H1 (cell line): ENCODE results near the gene CENPF. TPM values are rescaled to one million over a fixed set of nuclear protein-coding genes. Genes with fewer than 3 reads are reported as not detected.

Source experiments
- CTCF ChIA-PET: fragments of 300-600 bp; sonication (Branson Sonifier 250); formaldehyde crosslinking; loops from one replicate; lab custom pipeline; 2021; ENCODE audit not compliant: partially characterized antibody; lab: Charles Lee
- POLR2A ChIA-PET: fragments of 300-600 bp; sonication (Branson Sonifier 250); formaldehyde crosslinking; loops from one replicate; lab custom pipeline; 2021; ENCODE audit warnings: inconsistent platforms; ENCODE audit not compliant: partially characterized antibody; lab: Charles Lee
- DNase-seq, 2 experiments: peaks; one replicate each; pipeline versions ENCODE4 v3.0.0 to v3.0.0-alpha.2; 2010 to 2022; ENCODE audit warnings: low spot score in 2 of 2, low read depth in 1 of 2, mixed read lengths in 1 of 2
- FAIRE-seq: peaks from 2 replicates; lab custom pipeline; 2011; peaks lifted over from hg19 to GRCh38; lab: Jason Lieb, UNC
- H2AFZ ChIP-seq: 2 replicates; pipeline ENCODE4 v1.8.1; 2012; ENCODE audit warnings: low read length, inconsistent platforms
- H2AK5ac ChIP-seq: 2 replicates; pipeline ENCODE4 v1.6.1; 2013; ENCODE audit warnings: low read depth, low read length
- H2BK120ac ChIP-seq: replicated peaks from 2 replicates; pipeline ENCODE3; 2013; ENCODE audit warnings: low read depth, low read length, inconsistent platforms
- H2BK12ac ChIP-seq: 2 replicates; pipeline ENCODE4 v1.6.1; 2013; ENCODE audit warnings: low read depth, low read length
- H2BK15ac ChIP-seq: 2 replicates; pipeline ENCODE4 v1.6.1; 2013; ENCODE audit warnings: low read length
- H2BK20ac ChIP-seq: 2 replicates; pipeline ENCODE4 v1.6.1; 2013; ENCODE audit warnings: low read length
- H2BK5ac ChIP-seq: 2 replicates; pipeline ENCODE4 v1.6.1; 2013; ENCODE audit warnings: low read depth, low read length
- H3K14ac ChIP-seq: 2 replicates; pipeline ENCODE4 v1.6.1; 2013; ENCODE audit warnings: inconsistent platforms; ENCODE audit not compliant: insufficient read length
- H3K18ac ChIP-seq: 2 replicates; pipeline ENCODE4 v1.6.1; 2013; ENCODE audit warnings: low read length; ENCODE audit errors: extremely low read depth
- H3K23ac ChIP-seq: 2 replicates; pipeline ENCODE4 v1.6.1; 2013; ENCODE audit warnings: inconsistent platforms; ENCODE audit not compliant: insufficient read length
- H3K23me2 ChIP-seq: 2 replicates; pipeline ENCODE4 v1.6.1; 2013; ENCODE audit warnings: low read depth, low read length
- H3K27ac ChIP-seq: 2 replicates; pipeline ENCODE4 v1.6.1; 2011; ENCODE audit warnings: low read depth, low read length, inconsistent platforms
- H3K27me3 ChIP-seq, 4 experiments: replicated peaks in 1 of 4; 1 replicate in 1 of 4; 2 replicates in 3 of 4; pipeline versions ENCODE4 v1.6.1 to v1.8.1; 2011 to 2013; ENCODE audit warnings: low read length in 3 of 4, mild to moderate bottlenecking in 3 of 4, inconsistent platforms in 2 of 4, mixed read lengths in 2 of 4, moderate library complexity in 1 of 4; ENCODE audit not compliant: control insufficient read depth in 3 of 4, insufficient read depth in 3 of 4; ENCODE audit errors: extremely low read depth in 1 of 4
- H3K36me3 ChIP-seq, 4 experiments: 2 replicates each; pipeline versions ENCODE4 v1.6.1 to v1.8.1; 2011 to 2013; ENCODE audit warnings: mild to moderate bottlenecking in 4 of 4, low read length in 3 of 4, moderate library complexity in 2 of 4, control low read depth in 1 of 4, inconsistent platforms in 1 of 4; ENCODE audit not compliant: insufficient read depth in 4 of 4, control insufficient read depth in 2 of 4
- H3K4ac ChIP-seq: replicated peaks from 2 replicates; pipeline ENCODE3; 2013; ENCODE audit warnings: low read length, low read depth, mixed read lengths, inconsistent platforms; ENCODE audit not compliant: insufficient read length
- H3K4me1 ChIP-seq, 4 experiments: replicated peaks in 1 of 4; 1 replicate in 1 of 4; 2 replicates in 3 of 4; pipeline versions ENCODE4 v1.6.1 to v1.8.1; 2011 to 2013; ENCODE audit warnings: low read length in 3 of 4, inconsistent platforms in 2 of 4, mixed read lengths in 1 of 4; ENCODE audit not compliant: insufficient read depth in 4 of 4, control insufficient read depth in 3 of 4
- H3K4me2 ChIP-seq, 2 experiments: 2 replicates each; pipeline versions ENCODE4 v1.6.1 to v1.8.1; 2011 to 2013; ENCODE audit warnings: low read depth in 2 of 2, low read length in 2 of 2, control low read depth in 1 of 2, inconsistent platforms in 1 of 2, mild to moderate bottlenecking in 1 of 2; ENCODE audit not compliant: insufficient read depth in 1 of 2
- H3K4me3 ChIP-seq, 4 experiments: fragments of 200-600, 300-600 bp in 1 of 4; sonication (generic), shearing (Covaris generic), sonication (Bioruptor Twin) in 1 of 4; 2 replicates each; pipeline versions ENCODE4 v1.5.1 to v1.8.1; 2011 to 2016; ENCODE audit warnings: low read length in 4 of 4, low read depth in 3 of 4, control low read depth in 2 of 4, inconsistent platforms in 2 of 4, mild to moderate bottlenecking in 2 of 4, mixed read lengths in 1 of 4, moderate library complexity in 1 of 4; ENCODE audit not compliant: insufficient read depth in 2 of 4; ENCODE audit errors: extremely low read depth in 1 of 4
- H3K56ac ChIP-seq: replicated peaks from 2 replicates; pipeline ENCODE3; 2013; ENCODE audit warnings: low read depth, mild to moderate bottlenecking, mixed read lengths, low read length, inconsistent platforms; ENCODE audit not compliant: insufficient read length
- H3K79me1 ChIP-seq: 2 replicates; pipeline ENCODE4 v1.6.1; 2013; ENCODE audit warnings: low read depth, low read length, control low read depth
- H3K79me2 ChIP-seq, 2 experiments: 2 replicates each; pipeline versions ENCODE4 v1.6.1 to v1.8.1; 2012 to 2013; ENCODE audit warnings: low read length in 2 of 2, mild to moderate bottlenecking in 2 of 2, inconsistent platforms in 1 of 2; ENCODE audit not compliant: insufficient read depth in 2 of 2, control insufficient read depth in 1 of 2
- H3K9ac ChIP-seq, 4 experiments: replicated peaks in 1 of 4; 1 replicate in 1 of 4; 2 replicates in 3 of 4; pipeline versions ENCODE4 v1.6.1 to v1.8.1; 2011 to 2013; ENCODE audit warnings: low read depth in 3 of 4, low read length in 3 of 4, control low read depth in 2 of 4, mild to moderate bottlenecking in 2 of 4, moderate library complexity in 2 of 4, inconsistent platforms in 1 of 4; ENCODE audit errors: extremely low read depth in 1 of 4
- H3K9me3 ChIP-seq, 2 experiments: 2 replicates each; pipeline versions ENCODE4 v1.6.1 to v1.8.1; 2012 to 2013; ENCODE audit warnings: mild to moderate bottlenecking in 2 of 2, moderate library complexity in 2 of 2, control low read depth in 1 of 2, inconsistent platforms in 1 of 2, low read depth in 1 of 2, low read length in 1 of 2, mixed read lengths in 1 of 2; ENCODE audit not compliant: insufficient read depth in 2 of 2
- H4K20me1 ChIP-seq, 2 experiments: replicated peaks in 1 of 2; 2 replicates each; pipeline versions ENCODE3 to v1.8.1; 2011 to 2013; ENCODE audit warnings: inconsistent platforms in 2 of 2, low read length in 2 of 2, mild to moderate bottlenecking in 1 of 2; ENCODE audit not compliant: insufficient read depth in 2 of 2, control insufficient read depth in 1 of 2
- H4K5ac ChIP-seq: 2 replicates; pipeline ENCODE4 v1.6.1; 2013; ENCODE audit warnings: low read length, low read depth, mixed read lengths, inconsistent platforms; ENCODE audit not compliant: insufficient read length
- H4K8ac ChIP-seq: 2 replicates; pipeline ENCODE4 v1.8.0; 2013; ENCODE audit warnings: mild to moderate bottlenecking, moderate library complexity, low read length, inconsistent platforms; ENCODE audit not compliant: insufficient read depth; ENCODE audit errors: extremely low read depth
- H4K91ac ChIP-seq: replicated peaks from 2 replicates; pipeline ENCODE3; 2013; ENCODE audit warnings: low read length, mixed read lengths, inconsistent platforms; ENCODE audit not compliant: insufficient read length
- ATF3 ChIP-seq: IDR thresholded peaks from 2 replicates; pipeline ENCODE4 v1.6.1; 2011; ENCODE audit warnings: low read depth, mild to moderate bottlenecking, low read length; ENCODE audit not compliant: insufficient read depth
- CHD1 ChIP-seq: IDR thresholded peaks from 2 replicates; pipeline ENCODE4 v1.6.1; 2012; ENCODE audit warnings: low read depth, low read length, improper control_type of control experiment
- CREB1 ChIP-seq: IDR thresholded peaks from 2 replicates; pipeline ENCODE4 v1.6.1; 2012; ENCODE audit warnings: inconsistent platforms
- EZH2 ChIP-seq: fragments of 200-600 bp; sonication (generic); IDR thresholded peaks from 2 replicates; pipeline ENCODE4 v1.7.1; 2012; ENCODE audit warnings: low read depth, mild to moderate bottlenecking, moderate library complexity, low read length, inconsistent platforms; ENCODE audit not compliant: severe bottlenecking
- FOSL1 ChIP-seq: IDR thresholded peaks from 2 replicates; pipeline ENCODE4 v1.6.1; 2011; ENCODE audit warnings: mild to moderate bottlenecking, low read depth, low read length, moderate library complexity; ENCODE audit not compliant: insufficient read depth
- SIN3A ChIP-seq, 2 experiments: IDR thresholded peaks in 1 of 2; conservative IDR thresholded peaks in 1 of 2; 2 replicates each; pipeline ENCODE4 v1.6.1; 2011 to 2012; ENCODE audit warnings: low read length in 2 of 2, improper control_type of control experiment in 1 of 2, low read depth in 1 of 2, mild to moderate bottlenecking in 1 of 2
- SIRT6 ChIP-seq: IDR thresholded peaks from one replicate; pipeline ENCODE4 v1.7.1; 2012; ENCODE audit warnings: low read length, inconsistent platforms
- TEAD4 ChIP-seq: IDR thresholded peaks from 2 replicates; pipeline ENCODE4 v1.6.1; 2012; ENCODE audit warnings: low read depth, low read length, inconsistent platforms, mixed read lengths
- WGBS, 2 experiments: shearing (Covaris generic) in 1 of 2; methylation state at CpG; one replicate each; pipeline versions ENCODE4 v1.1.6 to v1.1.7; 2013 to 2015; ENCODE audit warnings: low lambda C conversion rate in 2 of 2, mixed read lengths in 2 of 2, inconsistent platforms in 1 of 2, low coverage in 1 of 2, missing lambda C conversion rate in 1 of 2; ENCODE audit not compliant: insufficient replicate concordance in 2 of 2, insufficient coverage in 1 of 2, insufficient read length in 1 of 2; ENCODE audit errors: extremely low coverage in 1 of 2, missing lambda C conversion rate in 1 of 2; 5-methylcytosine and 5-hydroxymethylcytosine counted together
- polyA plus RNA-seq, 7 experiments: library from polyadenylated mRNA; depleted of rRNA in 3 of 7; stranded (reverse) in 5 of 7; unstranded in 2 of 7; fragments of >200 nt in 5 of 7; fragments of 200-250 nt in 2 of 7; gene quantifications; 1 replicate in 5 of 7; 2 replicates in 1 of 7; 4 replicates in 1 of 7; pipeline versions ENCODE4 v1.2.1 to v1.2.3, GENCODE V29; 2011 to 2013; ENCODE audit warnings: missing spikeins in 2 of 7, mixed read lengths in 2 of 7
- total RNA-seq: library from RNA; stranded (reverse); fragmentation: NEBNext Ultra II Directional; extraction: Animal tissue kit (Norgen Biotek cat#: 25700); gene quantifications from 2 replicates; pipeline ENCODE4 v1.2.1, GENCODE V29; 2021

Gene CENPF
- total and polyA plus RNA-seq, 2 of the 8 experiments (the other 6 are each of a cell fraction or from before 2014, with no cell fraction given): 13.7 to 170 TPM

GRCh38 chr1:214673576-214673975 lies 70.6 kb downstream of the CENPF start:
- H3K36me3 ChIP-seq: peaks cover 0 to 26% (median 7%) of the 10 kb centered on the region in 4 experiments; a peak in 5 of 8 replicates

More at GRCh38 chr1:214673576-214673975, 70.6 kb downstream of the CENPF start:
- Histone ChIP-seq H3K18ac (no peak overlapping the region), H3K4ac (no peak overlapping the region), H3K23ac (no peak overlapping the region), H2BK15ac (no peak overlapping the region), H2BK5ac (no peak overlapping the region), H2AFZ (no peak overlapping the region), H3K27me3 (no peaks in the 10 kb centered on the region), H3K9me3 (no peaks in the 10 kb centered on the region), H2AK5ac (no peak overlapping the region), H4K5ac (no peak overlapping the region), H3K14ac (no peak overlapping the region), H3K56ac (no peak overlapping the region), H2BK20ac (no peak overlapping the region), H4K8ac (no peak overlapping the region), H3K79me1 (no peaks in the 10 kb centered on the region), H3K9ac (no peak overlapping the region), H4K91ac (no peak overlapping the region), H3K4me1 (no peaks in the 10 kb centered on the region), H4K20me1 (no peaks in the 10 kb centered on the region), H2BK120ac (no peak overlapping the region), H2BK12ac (no peak overlapping the region), H3K4me3 (no peak overlapping the region), H3K4me2 (no peak overlapping the region), H3K23me2 (no peaks in the 10 kb centered on the region), H3K27ac (no peak overlapping the region), H3K79me2 (no peaks in the 10 kb centered on the region)
- DNase-seq: no peak
- POLR2A ChIA-PET: no interaction called here
- TF ChIP-seq CHD1 (no peak), SIN3A (conservative IDR thresholded peaks at IDR 0.05 in 1 of 2, IDR thresholded peaks at IDR 0.05 in 1 of 2; ENCODE audit: low read depth in 1 of 2, low read length in 2 of 2) (no peak), FOSL1 (no peak), EZH2 (no peak), TEAD4 (no peak), SIRT6 (no peak), ATF3 (no peak), CREB1 (no peak)
- no peak for FAIRE-seq
- CTCF ChIA-PET: interaction anchor here (2.5 kb wide), 1 partner anchor 8 kb away, joined by 9 read pairs; no protein-coding TSS in a partner anchor
- WGBS, 2 experiments: 77% methylated on average over 2 of the region's 8 CpGs; no CpG with 5 or more reads in 1 of the 2 experiments
